ENCODE data around the gene CHD2. TPM values are rescaled to one million over a fixed set of nuclear protein-coding genes. Genes with fewer than 3 reads are reported as not detected.
A peak's percentile ranks its signal among the peaks of the same experiment; 100 is the strongest.

The CHD2 gene
- total and polyA plus RNA-seq, 10 of the 15 experiments (the other 5 are each of a cell fraction or from before 2014, with no cell fraction given), result 38.1 to 94.7 (median 63.3) TPM

GRCh38 chr15:92899948-92900730, at the start of gene CHD2 (continued):
- peak; percentile 26; the same call in 1 of the 2 replicates for TF ChIP-seq DPF2 (IDR thresholded peaks at IDR 0.05)
- no peak for TF ChIP-seq BRCA1 (IDR thresholded peaks at IDR 0.05; ENCODE audit: low read depth, low read length)
- TF ChIP-seq JUNB (IDR thresholded peaks at IDR 0.05), result no peak
- TF ChIP-seq POLR2A (IDR thresholded peaks at IDR 0.05; ENCODE audit: low read depth, low read length), result peak; percentile 99
- TF ChIP-seq ESRRA (IDR thresholded peaks at IDR 0.05; ENCODE audit: low read length), result no peak
- TF ChIP-seq ELK1 (IDR thresholded peaks at IDR 0.05; ENCODE audit: low read depth, low read length), result no peak
- TF ChIP-seq SPI1 (IDR thresholded peaks at IDR 0.05; ENCODE audit: borderline replicate concordance, insufficient read depth, low read depth, low read length), result peak; percentile 57; the same call in 1 of the 2 replicates
- peak in 1 of 2 experiments; percentile 39; a peak in 1 of 4 replicates for TF ChIP-seq ETV6 (conservative IDR thresholded peaks at IDR 0.05 in 1 of 2, IDR thresholded peaks at IDR 0.05 in 1 of 2; ENCODE audit: borderline replicate concordance in 1 of 2, low read depth in 1 of 2)
- peak; percentile 55 to 59; a peak in 3 of 4 replicates for TF ChIP-seq IKZF2 (IDR thresholded peaks at IDR 0.05)
- 0 out of 2 replicates have a peak, but pooled peaks have one; percentile 20 for TF ChIP-seq LARP7 (IDR thresholded peaks at IDR 0.05)
- TF ChIP-seq CREM (IDR thresholded peaks at IDR 0.05; ENCODE audit: low read depth), result 0 out of 2 replicates have a peak, but pooled peaks have one; percentile 26
- peak; percentile 62 for TF ChIP-seq MXI1 (IDR thresholded peaks at IDR 0.05; ENCODE audit: low read depth, low read length)
- peak; percentile 48 for TF ChIP-seq IKZF1 (conservative IDR thresholded peaks at IDR 0.05)
- TF ChIP-seq BCLAF1 (IDR thresholded peaks at IDR 0.05), result no peak
- 0 out of 2 replicates have a peak, but pooled peaks have one; percentile 2 for TF ChIP-seq RAD21 (IDR thresholded peaks at IDR 0.05; ENCODE audit: insufficient read depth, low read depth, low read length)
- TF ChIP-seq IRF4 (IDR thresholded peaks at IDR 0.05; ENCODE audit: low read depth, low read length), result 0 out of 2 replicates have a peak, but pooled peaks have one; percentile 39
- TF ChIP-seq NFXL1 (IDR thresholded peaks at IDR 0.05; ENCODE audit: borderline replicate concordance), result no peak
- TF ChIP-seq ZBTB4 (CRISPR knock-in tag; IDR thresholded peaks at IDR 0.05), result no peak
- TF ChIP-seq NKRF (conservative IDR thresholded peaks at IDR 0.05), result 0 out of 2 replicates have a peak, but pooled peaks have one; percentile 32
- TF ChIP-seq TCF3 (IDR thresholded peaks at IDR 0.05; ENCODE audit: borderline replicate concordance, insufficient read depth, low read depth, low read length), result peak; percentile 67; the same call in 1 of the 2 replicates
- TF ChIP-seq EED (IDR thresholded peaks at IDR 0.05; ENCODE audit: low read depth), result peak; percentile 49; the same call in 1 of the 2 replicates

Measured in GM12878 (cell line).